Heart left ventricle (tissue), 13 donors: ENCODE data around the gene NELFB.
A peak's percentile ranks its signal among the peaks of the same experiment; 100 is the strongest.

ENCODE experiments used
- CTCF ChIP-seq, 12 donors: fragments of 200-600 bp; sonication (generic) in 4 of 12; IDR thresholded peaks; one replicate each; pipeline versions ENCODE4 v1.5.0 to v1.8.0; 2018 to 2022; ENCODE audit warnings: antibody characterized with exemption in 12 of 12, mild to moderate bottlenecking in 5 of 12
- POLR2A ChIP-seq, 2 donors: fragments of 450-650 bp; IDR thresholded peaks; one replicate each; pipeline ENCODE4 v1.6.1; 2017; ENCODE audit warnings: antibody characterized with exemption in 2 of 2, mild to moderate bottlenecking in 2 of 2, moderate library complexity in 2 of 2
- donor health status: ischemic (EF 13 %, LVEDD 7.1; RV severe dilation, severe dysfunction).
- donor health status: DM: no; HTN: yes; CAD: no.
- donor health status: DM: no; HTN: no; CAD: no.
- donor health status: ischemic (EF 25% LVEDD 6.9; RV normal size, moderate dysfunction).
- donor health status: ischemic (EF 25% LVEDD 5.7; RV mildly dilated, moderate dysfunction).
- donor health status: ischemic (EF 35%, LVEDD 5.7; RV mildly dilated, moderate dysfunction).
- donor health status: nonischemic (EF 11% LVEDD 7.7; RV severe dilation, severe dysfunction).
- donor health status: DM: yes; HTN: yes; CAD: no.
- donor health status: PGD.
- donor health status: ischemic (EF 29% LVEDD 5.4; RV normal size, mild dysfunction).
- donor health status: nonischemic (EF 23%, LVEDD 6.1; RV moderate dilation, normal function).

- TF ChIP-seq CTCF (IDR thresholded peaks at IDR 0.05), result no peak
- peak in 1 of 2 donors; percentile 77 for TF ChIP-seq POLR2A (IDR thresholded peaks at IDR 0.05)
Observed at GRCh38 chr9:137223078-137223970, 31.8 kb upstream of the NELFB start.
